GM20000 (cell line): ENCODE results near the gene PCBP2.
"Not testable (repeated sequence)": the region's sequence is repeated elsewhere in the genome, so short reads cannot be mapped to it uniquely, and the experiment has no call there.

Source experiments
- DNase-seq: peaks from one replicate; pipeline ENCODE4 v3.0.0; 2012; ENCODE audit warnings: low spot score
- TF ChIP-seq, protein P1 (sequence below): IDR thresholded peaks from 2 replicates; pipeline ENCODE4 v1.5.1; 2012; ENCODE audit warnings: mild to moderate bottlenecking, control low read depth; ENCODE audit errors: extremely low read depth, missing control alignments

Gene PCBP2

DNA sequence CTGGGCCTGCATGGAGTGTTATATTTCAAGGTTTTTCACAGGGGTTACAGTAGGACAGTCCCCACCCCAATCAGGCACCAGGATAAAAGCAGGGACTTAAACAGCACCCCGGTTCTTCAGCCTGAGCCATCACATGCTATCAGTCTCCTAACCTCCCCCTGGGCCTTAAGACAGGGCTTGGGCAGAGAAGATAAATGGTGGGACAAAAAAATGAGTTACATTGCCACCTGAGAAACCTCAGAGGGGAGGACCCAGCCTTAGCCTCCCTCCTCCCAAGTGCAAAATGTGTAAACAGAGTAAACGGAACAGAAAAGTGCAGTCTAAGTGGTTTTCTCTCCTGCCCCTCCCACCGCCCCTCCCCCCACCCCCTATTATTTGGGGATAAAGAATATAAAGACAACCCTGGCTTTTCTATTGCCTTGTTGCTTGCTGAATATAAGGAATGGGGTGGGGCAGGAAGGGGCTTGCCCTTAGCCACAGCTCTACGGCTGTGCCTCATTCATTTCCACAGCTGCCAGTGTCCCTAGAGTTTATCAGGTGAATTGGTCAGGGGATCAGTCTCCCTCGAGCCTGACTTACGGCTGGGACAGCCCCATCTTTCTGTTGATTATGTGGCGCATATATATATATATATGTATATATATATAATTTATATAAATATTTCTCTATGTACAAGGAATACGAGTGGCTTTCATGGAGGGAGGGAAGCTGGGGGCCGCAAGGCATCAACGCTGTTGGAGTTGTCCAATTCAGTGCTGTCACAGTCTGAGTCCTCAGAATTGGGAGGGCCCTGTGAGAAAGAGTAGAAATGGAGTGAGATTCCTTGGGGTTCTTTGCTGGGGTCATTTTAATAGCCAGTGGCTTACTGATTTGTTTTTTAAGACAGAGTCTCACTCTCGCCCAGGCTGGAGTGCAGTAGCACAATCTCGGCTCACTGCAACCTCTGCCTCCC is 28.9 kb downstream of the PCBP2 start:
- DNase-seq: no peak
- TF ChIP-seq, protein P1, sequence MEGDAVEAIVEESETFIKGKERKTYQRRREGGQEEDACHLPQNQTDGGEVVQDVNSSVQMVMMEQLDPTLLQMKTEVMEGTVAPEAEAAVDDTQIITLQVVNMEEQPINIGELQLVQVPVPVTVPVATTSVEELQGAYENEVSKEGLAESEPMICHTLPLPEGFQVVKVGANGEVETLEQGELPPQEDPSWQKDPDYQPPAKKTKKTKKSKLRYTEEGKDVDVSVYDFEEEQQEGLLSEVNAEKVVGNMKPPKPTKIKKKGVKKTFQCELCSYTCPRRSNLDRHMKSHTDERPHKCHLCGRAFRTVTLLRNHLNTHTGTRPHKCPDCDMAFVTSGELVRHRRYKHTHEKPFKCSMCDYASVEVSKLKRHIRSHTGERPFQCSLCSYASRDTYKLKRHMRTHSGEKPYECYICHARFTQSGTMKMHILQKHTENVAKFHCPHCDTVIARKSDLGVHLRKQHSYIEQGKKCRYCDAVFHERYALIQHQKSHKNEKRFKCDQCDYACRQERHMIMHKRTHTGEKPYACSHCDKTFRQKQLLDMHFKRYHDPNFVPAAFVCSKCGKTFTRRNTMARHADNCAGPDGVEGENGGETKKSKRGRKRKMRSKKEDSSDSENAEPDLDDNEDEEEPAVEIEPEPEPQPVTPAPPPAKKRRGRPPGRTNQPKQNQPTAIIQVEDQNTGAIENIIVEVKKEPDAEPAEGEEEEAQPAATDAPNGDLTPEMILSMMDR: no peak

GRCh38 chr12:53481458-53481857 is 29.6 kb downstream of the PCBP2 start:
- DNase-seq: not testable (repeated sequence)

DNA sequence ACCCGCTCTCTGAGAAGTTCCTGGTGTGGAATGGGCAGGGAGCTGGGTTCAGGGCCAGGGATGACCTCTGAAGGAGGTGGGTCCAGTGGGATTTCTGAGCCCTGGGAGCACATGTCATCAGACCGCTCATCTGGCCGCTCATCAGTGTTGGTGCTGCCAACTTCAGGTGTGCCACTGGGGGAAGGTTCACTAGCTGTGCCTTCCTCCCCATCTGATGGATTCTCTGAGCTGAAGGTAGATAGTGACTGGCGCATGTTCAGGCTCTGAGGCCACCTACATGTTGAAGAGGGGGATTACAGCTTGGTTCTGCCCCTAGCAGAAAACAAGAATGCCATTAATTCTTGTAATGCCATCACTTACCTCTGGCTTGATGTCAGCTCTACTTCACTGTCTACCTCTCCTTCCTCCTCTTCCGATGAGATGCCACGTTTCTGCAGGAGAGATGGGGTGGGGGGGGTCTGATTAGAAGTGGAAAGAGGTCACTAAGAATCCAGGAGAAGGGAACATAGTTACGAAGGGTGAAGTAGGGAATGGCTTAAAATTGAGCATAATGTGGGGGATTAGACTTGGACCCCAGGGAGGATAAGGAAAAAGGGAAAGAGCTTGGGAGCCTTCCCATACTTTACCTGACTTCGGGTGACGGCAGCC is 30.2 kb downstream of the PCBP2 start:
- DNase-seq: no peak
- TF ChIP-seq, protein P1: no peak

DNA sequence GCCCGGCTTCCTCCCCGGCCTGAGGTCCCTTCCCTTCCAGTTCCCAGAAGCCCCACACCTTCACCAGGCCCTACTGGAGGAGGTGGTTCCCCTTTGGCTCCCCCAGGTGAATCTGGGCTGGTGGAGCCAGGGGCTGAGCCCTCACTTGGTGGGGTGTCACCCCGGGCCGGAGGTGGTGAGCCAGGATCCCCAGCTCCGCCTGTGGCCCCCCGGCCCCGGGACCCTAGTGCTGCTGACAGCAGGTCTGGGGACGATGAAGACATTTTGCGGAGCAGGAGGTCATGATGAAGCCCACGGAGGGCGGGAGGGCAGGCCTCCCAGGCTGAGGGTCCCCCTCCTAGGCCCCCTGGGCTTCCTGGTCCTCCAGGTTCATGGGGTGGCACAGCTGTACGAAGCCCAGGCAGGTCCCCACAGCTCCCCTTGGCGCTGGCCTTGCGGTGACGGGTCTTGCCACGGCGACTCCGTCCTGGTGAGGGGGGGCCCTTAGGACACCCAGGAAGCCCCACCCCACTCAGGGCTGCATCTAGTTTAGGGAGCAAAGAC is 30.8 kb downstream of the PCBP2 start:
- DNase-seq: no peak
- TF ChIP-seq, protein P1: no peak

DNA sequence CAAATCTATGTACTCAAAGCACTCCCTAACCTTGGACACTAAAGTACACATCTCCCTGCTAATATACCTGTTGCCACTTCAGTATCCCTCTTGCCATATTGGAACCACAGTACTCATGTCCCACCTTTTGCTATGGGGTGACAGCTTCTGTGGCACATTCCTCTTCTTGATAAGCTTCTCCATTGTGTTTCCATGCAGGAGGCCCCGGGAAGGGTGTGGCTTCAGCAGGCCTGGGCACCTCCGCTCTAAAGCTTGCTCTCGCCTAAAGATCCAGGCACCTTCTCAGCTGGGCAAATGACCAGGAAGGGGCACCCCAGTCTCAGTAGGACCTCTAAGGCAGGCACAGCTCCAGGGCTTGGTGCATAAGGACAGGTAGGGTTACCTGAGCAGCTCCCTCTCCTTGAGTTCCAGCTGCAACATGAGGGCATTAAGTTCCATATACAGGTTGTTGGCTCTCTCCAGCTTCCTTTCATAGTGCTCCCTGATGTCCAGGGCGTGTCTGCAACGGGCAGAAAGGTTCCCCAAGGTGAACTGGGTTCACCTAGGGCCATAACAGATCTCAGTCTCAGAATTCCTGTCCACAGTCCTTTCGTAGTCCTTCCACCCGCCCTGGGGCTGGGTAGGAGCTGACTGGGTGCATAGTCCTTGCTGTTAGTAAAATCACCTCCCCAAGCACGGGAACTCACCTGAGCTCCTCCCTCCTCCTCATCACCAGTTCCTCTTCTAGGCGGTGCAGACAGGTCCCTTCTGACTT is 31.5 kb downstream of the PCBP2 start:
- TF ChIP-seq, protein P1: no peak
- DNase-seq: no peak

GRCh38 chr12:53483979-53484377 is 32.1 kb downstream of the PCBP2 start:
- DNase-seq: no peak
- TF ChIP-seq, protein P1: no peak

GRCh38 chr12:53484686-53485575 is 33.0 kb downstream of the PCBP2 start:
- TF ChIP-seq, protein P1: no peak
- DNase-seq: no peak
